NCI-H2227 treated with DMSO at 0.1 percent for 48 hours (cell line): Measurements from ENCODE around the gene PCDHGC4.

Experiments used
- DNase-seq: peaks from one replicate; lab custom pipeline; 2025; lab: John Stamatoyannopoulos, UW

The PCDHGC4 gene

DNA sequence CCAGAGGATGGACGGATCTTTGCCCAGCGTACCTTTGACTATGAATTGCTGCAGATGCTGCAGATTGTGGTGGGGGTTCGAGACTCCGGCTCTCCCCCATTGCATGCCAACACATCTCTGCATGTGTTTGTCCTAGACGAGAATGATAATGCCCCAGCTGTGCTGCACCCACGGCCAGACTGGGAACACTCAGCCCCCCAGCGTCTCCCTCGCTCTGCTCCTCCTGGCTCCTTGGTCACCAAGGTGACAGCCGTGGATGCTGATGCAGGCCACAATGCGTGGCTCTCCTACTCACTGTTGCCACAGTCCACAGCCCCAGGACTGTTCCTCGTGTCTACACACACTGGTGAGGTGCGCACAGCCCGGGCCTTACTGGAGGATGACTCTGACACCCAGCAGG is 5.9 kb downstream of the PCDHGC4 start:
- DNase-seq, result no peak

DNA sequence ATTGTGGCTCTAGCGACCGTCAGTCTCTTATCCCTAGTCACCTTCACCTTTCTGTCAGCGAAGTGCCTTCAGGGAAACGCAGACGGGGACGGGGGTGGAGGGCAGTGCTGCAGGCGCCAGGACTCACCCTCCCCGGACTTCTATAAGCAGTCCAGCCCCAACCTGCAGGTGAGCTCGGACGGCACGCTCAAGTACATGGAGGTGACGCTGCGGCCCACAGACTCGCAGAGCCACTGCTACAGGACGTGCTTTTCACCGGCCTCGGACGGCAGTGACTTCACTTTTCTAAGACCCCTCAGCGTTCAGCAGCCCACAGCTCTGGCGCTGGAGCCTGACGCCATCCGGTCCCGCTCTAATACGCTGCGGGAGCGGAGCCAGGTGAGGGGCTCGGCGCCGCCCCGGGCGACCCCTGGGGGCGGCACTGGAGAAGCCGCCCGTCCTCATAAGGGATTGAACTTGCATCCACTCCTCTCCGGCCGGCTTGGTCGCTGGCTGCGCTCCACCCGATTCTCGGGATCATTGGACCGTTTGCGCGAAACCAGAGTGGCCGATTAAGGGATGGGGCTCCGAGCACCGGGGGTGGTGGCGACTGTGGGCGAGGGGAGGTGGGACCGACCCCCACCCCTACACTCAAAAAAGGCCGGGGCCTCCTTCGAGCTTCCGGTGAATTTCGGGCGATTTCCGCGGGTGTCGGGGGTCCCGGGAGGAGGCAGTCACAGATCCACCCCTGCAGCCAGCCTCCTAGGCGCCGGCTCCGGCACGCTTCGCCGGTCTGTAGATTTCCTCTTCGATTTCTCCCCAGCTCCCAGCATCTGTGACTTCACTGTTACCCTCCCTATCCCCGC is 6.7 kb downstream of the PCDHGC4 start:
- DNase-seq, result no peak

DNA sequence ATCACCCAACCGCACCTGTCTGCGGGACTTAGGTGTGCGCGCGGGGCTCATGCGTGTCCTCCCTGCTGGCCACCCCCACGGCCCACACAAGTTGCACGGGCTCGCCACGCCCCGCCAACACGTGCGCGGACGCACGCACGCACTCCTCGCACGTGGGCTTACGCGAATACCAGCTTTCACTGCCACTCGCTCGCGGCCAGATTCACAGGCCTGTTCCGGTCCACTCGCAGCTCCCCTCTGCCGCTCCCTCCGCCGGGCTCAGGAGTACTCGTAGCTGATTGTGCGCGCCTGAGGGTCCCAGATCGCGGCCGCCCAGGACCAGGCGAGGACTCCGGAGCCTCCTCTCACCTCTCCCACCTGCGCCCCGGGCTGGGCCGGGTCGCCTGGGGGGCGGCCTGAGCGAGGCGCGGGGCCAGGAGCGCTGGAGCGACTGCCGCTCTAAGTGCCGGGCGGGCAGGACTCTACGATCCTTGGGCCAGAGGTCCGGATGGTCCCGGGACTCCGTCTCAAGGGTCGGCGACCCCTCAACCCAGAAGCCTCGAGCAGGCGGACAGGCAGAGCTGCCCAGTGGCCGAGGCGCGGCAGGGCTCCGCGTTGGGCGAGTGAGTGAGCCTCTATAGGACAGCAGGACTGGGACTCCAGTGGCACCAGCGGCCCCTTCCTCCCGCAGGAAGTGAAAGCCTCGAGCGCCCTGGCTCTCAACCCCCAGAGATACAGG is 7.5 kb downstream of the PCDHGC4 start:
- no peak for DNase-seq

DNA sequence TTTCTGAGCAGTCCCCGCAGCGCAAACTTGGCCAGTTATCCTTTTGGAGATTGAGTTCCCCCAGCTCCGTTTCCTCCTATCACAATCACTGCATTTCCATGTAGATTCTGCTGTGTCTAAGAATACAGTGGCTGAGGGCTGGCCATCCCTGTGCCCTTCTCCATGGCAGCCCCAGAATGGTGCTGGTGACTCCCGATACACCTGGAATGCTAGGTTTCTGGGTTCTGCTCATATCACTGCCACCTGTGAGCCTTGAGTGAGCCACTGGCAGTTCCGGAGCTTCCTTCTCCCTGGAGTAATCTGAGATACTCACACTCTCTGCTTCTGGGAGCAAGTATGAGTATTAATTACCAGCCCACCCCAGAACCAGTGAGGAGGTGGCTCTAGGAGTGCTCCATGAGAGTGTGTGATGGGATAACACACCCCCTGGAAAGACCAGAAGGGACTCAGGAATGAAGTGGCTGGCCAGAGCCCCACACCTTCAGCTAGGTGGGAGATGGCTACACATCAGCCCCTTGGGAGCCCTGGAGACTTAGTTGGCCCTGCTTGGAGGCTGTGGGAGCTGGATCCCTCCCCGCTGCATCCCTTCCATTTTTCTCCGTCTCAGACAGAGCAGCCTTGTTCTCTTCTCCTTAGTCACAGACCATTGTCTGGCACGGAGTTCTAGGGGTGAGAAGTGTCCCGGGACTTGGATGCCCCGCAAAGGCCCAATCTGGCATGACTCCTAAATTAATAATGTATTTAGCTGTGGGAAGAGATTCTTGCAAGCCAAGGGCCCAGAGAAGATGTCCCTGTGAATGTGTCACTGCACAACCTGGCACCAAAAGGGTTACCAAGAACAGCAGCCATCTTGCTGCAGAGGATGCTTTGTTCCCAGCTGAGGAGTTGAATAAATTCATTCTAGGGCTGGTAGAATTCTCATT is 8.9 kb downstream of the PCDHGC4 start:
- no peak for DNase-seq

DNA sequence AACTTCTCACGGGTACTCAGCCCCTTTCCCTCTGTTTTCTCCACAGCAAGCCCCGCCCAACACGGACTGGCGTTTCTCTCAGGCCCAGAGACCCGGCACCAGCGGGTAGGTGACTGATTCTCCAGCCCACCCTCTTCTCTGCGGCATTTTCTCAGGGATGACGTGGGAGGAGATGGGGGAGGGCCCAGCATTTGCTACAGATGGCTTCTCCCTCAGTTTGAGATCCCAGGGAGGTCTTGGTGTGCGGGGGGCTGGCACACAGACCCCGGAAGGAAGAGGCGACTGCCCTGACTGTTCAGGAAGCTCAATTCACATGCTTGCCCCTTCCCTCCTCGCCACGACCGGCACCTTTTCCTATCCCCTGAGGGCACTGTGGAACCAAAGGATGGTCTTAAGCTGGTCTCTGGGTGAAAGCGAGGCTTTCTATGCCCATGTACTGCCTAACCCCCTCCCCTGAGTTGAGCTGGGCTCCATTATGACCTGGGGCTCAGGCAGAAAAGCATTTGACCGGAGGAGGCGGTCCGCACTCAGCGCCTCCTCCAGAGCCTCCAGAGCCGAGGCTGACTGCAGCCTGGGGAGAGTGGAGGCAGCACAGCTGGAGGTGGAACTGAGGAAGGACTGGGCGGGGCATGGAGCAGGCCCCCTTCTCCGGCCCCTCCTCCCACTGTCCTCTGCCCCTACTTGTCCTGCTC is 10.1 kb downstream of the PCDHGC4 start:
- peak; percentile 54 for DNase-seq

DNA sequence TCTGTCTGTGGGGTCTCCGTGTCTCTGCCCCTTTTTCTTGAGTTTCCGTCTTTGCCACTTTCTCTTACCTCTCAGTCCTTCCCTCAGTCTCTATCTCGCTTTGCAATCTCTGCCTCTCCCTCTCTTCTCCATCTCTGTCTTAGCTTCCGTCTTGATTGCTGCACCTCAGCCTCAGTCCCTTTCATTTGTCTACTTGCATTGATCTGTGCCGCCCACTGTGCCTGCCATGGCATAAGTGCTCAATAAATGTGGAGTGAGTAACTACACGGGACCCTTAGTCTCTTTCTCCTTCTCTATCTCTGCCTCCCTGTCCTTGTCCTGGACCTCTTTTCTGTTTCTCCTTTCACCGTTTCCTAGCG is 10.6 kb downstream of the PCDHGC4 start:
- DNase-seq, result no peak

DNA sequence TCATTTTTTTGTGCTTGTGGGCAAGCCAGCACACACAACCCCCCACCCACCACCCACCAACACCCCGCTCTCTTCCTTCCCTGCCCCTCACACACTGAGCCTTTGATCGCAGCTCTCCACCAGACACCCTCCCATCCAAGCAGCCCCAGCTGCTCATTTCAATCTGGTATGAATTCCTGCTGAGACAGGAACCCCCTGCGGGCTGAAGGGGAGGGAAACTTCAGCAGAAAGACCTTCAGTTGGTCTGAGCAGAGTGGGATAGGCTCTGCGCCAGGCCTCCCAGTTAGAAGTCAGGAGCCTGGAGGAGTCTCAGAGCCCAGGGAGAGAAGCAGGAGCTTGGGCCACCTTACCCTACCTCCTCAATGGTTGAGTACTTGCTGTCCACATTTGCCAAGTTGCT is 11.2 kb downstream of the PCDHGC4 start:
- no peak for DNase-seq

DNA sequence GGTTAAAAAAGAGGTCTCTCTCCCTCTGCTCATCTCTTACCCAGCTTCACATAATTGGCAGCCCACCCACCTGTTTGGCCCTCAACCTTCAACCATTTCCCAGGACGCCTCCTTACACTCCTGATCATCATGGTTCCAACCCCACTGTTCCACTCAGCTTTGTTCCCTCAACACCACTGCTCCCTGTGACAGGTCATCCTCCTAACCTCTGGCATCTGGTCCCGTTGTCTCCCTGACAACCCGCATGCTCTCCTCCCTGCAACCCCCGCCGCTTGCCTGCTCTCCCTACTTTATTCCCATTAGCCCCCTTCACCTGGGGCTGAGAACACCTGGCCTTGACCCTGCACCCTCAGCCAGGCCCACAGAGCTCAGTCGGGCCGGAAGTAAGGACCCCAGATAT is 16.9 kb downstream of the PCDHGC4 start:
- DNase-seq, result no peak

DNA sequence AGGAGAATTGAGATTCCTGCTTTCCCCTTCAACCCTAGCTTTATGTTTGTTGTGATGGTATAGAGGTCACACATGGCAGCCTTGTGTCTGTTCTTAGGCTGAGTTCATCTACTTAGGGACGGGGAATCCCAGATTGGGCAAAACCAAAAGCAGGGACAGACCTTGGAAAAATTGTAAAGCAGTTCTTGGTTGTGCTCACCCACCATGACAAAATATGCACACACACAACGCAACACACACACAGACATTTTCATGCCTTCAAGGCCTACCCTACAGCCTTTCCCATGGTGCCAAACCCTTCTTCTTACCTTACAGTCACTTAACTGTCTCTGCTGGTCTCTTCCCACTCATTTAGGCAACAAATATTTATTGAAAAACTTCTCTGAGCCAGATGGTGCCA is 18.9 kb downstream of the PCDHGC4 start:
- DNase-seq, result no peak

DNA sequence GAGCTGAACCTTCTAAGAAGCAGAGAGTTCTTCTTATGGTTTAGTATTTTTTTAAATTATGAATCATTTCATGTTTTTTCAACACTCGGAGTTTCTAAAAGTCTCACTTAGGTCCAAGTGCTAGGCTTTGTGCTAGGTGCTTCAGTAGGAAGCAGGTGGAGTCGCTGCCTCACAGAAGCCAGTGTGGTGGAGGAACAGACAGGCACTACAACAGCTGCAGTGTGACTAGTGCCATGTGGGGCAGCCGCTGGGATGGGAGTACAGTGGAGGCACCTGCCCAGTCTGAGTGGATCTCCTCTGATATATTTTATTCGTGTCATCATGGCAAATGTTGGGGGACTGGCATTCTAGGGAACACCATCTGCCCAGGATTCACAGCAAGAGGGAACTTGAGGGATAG is 19.4 kb downstream of the PCDHGC4 start:
- DNase-seq, result no peak

DNA sequence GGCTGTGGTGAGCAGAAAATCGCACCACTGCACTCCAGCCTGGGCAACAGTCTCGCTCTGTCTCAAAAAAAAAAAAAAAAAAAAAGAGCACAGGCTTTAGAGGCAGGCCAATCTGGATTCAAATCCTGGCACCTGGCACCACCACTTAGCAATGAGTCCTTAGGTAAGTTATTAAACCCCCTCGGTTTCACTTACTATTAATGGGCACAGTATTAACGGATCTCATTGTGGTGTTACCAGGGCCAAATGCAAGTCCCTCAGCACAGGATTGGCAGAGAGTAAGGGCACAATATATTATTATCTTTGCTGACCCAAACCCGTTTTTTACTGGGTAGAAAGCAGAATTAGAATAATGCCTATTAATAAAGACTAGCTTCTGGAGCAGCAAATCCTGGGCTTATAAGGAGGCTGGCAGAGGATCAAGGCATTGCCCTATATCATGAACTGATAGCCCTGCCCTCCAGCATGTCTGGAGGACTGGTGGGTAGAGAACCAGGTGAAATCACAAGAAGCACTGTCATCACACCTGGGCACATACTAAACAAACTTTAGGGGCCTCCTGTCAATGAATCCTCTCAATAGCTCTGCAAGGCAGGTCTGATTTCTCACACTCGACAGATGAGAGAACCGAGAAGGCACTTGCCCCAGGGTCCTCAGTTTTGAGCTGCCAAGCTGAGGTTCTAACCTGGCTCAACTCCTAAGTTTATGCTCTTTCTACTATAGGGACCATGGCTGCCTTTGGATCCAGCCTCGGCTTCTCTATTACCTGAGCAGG is 21.7 kb downstream of the PCDHGC4 start:
- DNase-seq, result no peak

DNA sequence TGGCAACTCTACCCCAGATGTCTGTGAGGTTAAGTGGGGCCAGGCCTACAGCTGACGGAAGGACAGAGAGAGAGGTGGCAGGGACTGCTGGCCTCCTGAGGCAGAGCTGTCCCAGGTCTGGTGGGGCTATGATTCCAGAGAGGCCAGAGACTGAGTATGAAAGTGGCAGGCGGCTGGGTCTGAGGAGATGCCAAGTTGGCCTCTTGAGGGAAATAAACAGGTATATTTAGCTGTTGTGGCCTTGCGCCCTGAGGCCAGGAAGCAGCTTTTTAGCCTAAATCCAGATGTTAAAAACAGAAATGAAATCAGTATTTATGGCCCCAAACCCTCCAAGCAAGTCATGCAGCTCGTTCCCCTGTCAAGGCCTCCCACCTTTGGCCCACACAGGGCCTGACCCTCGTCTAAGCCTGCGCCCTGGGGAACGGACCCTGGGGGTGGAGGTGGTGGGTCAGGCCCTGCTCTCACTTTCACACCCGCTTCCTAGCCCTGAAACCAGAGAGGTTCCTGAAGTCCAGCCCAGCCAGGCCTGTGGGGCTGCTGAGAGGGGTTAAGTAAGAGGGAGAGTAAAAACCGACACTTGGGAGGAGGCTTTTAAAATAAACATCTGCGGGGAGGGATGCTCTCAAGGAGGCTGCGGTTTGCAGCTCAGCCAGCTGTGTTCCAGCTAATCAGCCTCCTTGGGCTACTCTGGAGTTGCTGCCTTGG is 22.7 kb downstream of the PCDHGC4 start:
- DNase-seq, result no peak

DNA sequence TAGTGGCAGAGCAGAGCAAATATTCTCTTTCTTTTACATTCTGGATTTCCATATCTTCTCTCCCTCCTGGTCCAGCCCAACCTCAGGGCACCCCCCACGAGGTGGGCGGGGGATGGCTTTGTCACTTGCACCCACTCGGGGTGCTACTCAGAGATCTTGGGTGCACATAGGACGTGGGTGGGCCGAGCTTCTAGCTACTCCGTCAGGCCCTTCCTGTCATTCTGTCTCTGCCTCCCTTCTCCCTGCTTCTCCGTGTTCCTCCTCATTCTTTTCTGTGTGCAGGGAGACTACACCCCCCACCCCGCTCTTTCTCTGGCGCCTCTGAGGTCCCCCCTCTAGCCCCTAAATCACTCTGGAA is 23.6 kb downstream of the PCDHGC4 start:
- DNase-seq, result no peak

DNA sequence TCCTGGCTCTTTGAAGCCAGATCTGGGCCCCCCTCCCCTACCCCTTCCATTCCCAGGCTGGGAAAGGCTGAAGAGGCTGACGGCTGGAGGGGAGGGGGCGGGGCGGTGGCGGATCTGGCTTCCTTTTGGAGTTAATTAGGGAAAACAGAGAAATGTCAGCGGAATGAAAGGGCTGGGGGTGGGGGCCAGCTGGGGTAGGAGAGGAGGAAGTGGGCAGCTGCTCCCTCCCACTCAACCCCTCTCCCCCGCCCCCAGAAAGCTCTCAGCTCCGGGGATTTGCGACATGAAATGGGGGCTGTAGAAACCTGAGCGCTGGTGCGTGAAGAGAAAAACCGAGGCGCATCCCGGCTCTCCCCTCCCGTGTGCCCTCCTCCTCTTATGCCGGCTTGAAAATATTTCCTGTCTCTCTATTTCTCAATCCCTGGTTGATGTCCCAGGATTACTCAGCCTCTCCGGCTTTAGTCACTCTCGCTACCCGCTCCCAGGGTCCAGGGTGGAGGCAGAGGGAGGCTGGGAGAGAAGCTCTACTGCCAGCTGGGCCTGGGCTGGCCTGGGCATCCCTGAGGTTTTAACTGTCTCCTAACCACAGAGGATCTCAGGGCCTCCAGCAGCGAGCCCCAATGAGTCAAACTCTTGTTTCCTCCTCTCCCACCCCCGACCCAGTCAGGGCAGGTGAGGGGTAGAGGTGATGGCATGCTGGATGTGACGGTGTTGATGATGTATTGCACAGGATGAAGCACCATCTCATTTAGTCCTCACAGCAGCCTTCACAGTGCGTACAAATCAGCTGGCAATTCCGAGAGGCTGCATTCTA is 24.2 kb downstream of the PCDHGC4 start:
- peak; percentile 23 for DNase-seq

DNA sequence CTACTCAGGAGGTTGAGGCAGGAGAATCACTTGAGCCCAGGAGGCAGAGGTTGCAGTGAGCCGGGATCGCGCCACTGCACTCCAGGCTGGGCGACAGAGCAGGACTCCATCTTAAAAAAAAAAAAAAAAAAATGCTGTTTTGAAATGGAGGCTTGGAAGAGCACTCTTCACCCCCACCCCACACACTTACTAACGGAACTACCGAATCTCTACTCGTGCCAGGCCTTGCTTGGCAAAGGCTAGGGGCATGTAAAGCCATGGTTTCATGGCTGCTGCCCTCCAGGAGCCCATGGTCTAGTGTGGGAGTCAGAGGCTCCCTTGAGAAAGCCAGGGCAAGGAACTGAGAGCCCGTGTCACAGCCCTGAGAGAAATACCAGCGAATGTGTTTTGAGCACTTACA is 25.3 kb downstream of the PCDHGC4 start:
- no peak for DNase-seq

DNA sequence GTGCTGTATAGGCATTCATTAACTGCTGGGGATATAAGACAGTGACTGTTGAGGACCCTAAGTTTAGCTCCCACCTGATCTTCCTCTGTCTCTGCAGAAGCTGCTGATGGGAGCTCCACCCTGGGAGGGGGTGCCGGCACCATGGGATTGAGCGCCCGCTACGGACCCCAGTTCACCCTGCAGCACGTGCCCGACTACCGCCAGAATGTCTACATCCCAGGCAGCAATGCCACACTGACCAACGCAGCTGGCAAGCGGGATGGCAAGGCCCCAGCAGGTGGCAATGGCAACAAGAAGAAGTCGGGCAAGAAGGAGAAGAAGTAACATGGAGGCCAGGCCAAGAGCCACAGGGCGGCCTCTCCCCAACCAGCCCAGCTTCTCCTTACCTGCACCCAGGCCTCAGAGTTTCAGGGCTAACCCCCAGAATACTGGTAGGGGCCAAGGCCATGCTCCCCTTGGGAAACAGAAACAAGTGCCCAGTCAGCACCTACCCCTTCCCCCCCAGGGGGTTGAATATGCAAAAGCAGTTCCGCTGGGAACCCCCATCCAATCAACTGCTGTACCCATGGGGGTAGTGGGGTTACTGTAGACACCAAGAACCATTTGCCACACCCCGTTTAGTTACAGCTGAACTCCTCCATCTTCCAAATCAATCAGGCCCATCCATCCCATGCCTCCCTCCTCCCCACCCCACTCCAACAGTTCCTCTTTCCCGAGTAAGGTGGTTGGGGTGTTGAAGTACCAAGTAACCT is 26.2 kb downstream of the PCDHGC4 start:
- DNase-seq, result no peak

DNA sequence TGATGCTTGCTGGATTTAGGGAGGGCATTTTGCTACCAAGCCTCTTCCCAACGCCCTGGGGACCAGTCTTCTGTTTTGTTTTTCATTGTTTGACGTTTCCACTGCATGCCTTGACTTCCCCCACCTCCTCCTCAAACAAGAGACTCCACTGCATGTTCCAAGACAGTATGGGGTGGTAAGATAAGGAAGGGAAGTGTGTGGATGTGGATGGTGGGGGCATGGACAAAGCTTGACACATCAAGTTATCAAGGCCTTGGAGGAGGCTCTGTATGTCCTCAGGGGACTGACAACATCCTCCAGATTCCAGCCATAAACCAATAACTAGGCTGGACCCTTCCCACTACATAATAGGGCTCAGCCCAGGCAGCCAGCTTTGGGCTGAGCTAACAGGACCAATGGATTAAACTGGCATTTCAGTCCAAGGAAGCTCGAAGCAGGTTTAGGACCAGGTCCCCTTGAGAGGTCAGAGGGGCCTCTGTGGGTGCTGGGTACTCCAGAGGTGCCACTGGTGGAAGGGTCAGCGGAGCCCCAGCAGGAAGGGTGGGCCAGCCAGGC is 27.0 kb downstream of the PCDHGC4 start:
- no peak for DNase-seq

DNA sequence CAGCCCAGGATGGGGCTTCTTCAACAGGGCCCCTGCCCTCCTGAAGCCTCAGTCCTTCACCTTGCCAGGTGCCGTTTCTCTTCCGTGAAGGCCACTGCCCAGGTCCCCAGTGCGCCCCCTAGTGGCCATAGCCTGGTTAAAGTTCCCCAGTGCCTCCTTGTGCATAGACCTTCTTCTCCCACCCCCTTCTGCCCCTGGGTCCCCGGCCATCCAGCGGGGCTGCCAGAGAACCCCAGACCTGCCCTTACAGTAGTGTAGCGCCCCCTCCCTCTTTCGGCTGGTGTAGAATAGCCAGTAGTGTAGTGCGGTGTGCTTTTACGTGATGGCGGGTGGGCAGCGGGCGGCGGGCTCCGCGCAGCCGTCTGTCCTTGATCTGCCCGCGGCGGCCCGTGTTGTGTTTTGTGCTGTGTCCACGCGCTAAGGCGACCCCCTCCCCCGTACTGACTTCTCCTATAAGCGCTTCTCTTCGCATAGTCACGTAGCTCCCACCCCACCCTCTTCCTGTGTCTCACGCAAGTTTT is 27.6 kb downstream of the PCDHGC4 start:
- peak; percentile 62 for DNase-seq
